GDM1 (cell line): Measurements from ENCODE around the gene HSP90AA1.
A peak's percentile ranks its signal among the peaks of the same experiment; 100 is the strongest.
"Not testable (repeated sequence)": the region's sequence is repeated elsewhere in the genome, so short reads cannot be mapped to it uniquely, and the experiment has no call there.

Experiments
- DNase-seq: peaks from one replicate; lab custom pipeline; 2025; lab: John Stamatoyannopoulos, UW

Gene HSP90AA1

DNA sequence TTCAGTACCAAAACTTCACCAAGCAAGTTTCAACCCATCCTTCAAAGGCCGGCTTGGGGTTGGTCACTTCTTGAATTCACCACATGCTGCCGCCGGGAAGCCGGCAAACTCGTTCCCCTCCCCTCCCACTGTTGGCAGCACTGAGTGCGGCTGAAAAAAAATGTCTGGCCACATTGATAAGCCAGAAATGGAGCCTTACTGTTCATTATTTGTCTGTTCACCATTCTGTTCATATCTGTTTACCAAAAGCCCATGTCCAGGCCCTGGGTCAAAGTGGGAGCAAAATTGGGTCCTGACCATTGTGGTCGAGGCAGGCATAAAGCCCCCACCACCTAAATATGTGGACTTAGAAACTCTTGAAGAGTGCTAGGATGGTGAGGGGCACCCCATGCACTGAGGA, 7.3 kb upstream of the HSP90AA1 start:
- no peak for DNase-seq

DNA sequence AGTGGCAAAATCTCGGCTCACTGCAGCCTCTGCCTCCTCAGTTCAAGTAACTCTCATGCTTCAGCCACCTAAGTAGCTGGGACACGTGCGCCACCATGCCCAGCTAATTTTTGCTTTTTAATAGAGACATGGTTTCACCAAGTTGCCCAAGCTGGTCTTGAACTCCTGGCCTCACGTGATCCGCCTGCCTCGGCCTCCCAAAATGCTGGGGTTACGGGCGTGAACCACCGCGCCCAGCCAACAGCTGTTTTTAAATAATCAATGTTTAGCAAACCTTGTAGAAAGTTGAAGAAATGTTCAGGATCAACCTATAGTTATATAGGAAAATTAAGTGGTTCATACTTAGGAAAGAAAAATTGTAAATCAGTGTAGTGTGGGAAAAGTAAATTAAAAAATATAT, 6.0 kb upstream of the HSP90AA1 start:
- DNase-seq = no peak

DNA sequence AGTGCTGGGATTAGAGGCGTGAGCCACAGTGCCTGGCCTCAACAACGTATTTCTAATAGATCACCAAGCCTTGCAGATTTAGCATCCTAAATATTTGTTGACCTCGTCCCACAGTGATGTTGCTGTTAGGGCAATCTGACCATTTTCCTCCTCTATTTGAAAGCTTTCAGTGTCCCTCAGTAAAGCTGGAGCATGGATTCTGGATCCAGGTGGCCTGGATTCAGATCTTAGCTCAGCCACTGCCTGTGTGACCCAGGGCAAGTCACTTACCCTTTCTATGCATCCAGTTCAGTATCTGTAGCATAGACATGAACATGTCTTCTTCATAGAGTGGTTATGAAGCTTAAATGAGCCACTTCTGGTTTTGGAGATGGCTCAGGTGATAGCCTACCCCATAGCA, 3.9 kb upstream of the HSP90AA1 start:
- no peak for DNase-seq

DNA sequence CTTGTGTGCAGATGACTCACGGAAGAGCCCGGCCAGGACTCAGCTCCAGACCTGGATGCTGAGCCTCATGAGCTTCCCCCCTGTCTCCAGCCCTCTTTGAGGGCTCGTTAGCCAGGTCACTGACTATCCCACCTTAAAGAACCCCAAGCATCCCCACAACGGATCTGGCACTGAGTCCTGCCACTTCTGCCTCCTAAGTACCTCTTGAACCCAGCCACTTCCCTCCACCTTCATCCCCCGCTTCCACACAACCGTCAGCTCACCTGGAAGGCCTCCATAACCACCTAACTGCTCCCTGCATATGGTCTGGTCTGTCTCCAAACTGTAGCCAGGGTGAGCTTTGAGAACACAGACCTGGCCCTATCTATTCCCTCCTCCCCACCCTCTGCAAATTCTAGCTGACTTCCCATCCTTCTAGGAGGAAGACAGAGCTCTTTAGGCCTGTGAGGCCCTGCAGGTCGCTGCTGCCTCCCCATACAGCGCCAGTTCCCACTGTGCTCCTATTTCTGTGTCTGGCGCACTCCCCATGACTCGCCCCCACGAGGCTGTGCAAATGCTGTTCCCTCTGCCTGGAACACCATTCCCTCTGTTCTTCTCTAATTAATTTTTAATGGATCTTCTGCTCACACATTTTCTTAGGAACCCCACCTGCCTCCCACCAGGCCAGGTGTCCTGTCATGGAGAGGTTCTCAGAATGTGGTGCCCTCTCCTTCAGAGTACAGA, 2.9 kb upstream of the HSP90AA1 start:
- no peak for DNase-seq

DNA sequence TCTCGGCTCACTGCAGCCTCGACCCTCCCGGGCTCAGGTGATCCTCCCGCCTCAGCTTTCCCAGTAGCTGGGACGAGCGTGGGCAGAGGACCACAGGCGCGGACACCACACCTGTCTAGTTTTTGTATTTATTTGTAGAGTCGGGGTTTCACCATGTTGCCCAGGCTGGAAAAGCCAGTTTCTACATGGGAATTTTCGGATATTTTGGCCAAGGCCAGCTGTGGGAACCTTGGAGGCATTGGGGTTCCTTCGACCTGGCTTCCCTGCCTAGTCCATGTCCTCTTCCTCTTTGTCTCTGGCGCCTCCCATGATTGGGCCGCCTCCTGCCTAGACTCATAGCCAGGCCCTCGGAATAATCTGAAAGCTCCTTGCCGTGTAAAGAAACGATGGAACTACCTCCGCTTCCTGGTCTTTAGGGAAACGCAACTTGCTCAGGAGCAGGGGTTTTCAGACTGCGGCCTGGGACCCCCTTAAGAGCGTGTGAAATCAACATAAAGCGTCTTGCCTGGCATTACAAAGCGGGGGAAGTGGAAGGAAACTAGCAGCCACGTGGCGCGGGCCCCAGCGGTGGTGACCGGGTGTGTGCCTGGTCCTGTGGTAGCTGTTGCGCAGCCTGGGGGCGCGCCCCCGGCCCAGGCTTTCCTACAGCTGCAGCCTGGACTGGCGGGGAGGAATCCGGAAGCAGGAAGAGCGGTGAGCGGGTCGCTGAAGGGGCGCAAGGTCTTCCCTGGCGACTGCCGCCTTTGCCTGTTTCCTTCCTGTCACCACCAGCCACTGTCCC, 1.4 kb upstream of the HSP90AA1 start:
- DNase-seq = peak; percentile 83

DNA sequence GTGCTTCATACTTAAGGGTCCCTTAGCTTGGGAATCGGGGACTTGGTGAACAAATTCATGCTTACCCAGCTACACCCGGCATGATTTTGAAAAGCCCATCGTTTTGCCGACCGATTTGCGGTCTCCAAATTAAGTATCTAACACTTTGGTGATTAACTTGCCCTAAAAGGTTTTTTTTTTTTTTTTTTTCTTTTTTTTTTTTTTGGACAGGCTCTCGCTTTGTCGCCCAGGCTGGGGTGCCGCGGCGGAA, 843 bp upstream of the HSP90AA1 start:
- no peak for DNase-seq

DNA sequence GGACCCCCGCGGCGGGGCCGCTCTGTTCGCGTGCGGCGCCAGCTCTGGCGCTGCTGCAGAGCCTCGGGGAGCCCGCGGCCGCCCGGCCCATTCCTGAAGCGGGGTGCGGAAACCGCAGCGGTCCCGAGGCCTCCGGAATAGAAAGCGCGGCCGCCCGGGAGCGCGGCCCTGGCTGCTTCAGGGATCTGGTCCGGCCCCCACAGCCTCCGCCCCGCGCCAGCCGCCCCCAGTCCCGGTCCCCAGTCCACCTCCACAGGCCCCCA, 204 bp downstream of the HSP90AA1 start:
- no peak for DNase-seq

DNA sequence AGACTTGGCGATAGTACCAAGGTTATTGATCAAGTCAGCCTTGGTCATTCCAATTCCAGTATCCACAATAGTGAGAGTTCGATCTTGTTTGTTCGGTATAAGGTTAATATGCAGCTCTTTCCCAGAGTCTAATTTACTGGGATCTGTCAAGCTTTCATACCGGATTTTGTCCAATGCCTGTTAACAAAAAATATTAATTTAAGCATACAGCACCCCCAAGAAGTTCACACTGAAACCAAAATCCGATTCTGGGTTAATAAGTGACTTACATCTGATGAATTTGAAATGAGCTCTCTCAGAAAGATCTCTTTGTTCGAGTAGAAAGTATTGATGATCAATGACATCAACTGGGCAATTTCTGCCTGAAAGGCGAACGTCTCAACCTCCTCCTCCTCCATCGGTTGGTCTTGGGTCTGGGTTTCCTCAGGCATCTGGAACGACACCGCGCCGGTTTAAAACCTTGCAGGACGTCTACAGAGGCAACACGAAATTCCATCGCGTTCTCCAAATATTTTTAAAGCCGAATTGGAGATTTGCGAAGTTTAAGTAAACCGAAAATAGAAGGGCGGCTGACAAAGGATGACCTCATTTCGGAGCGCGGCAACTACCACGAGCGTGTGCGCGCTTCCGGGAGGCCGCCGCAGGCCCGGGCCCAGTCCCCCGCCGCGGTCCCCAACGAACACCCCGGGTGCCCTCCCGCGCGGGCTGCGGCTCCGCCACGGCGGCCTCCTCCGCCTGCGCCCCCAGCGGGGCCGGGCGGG, 716 bp downstream of the HSP90AA1 start:
- no peak for DNase-seq

DNA sequence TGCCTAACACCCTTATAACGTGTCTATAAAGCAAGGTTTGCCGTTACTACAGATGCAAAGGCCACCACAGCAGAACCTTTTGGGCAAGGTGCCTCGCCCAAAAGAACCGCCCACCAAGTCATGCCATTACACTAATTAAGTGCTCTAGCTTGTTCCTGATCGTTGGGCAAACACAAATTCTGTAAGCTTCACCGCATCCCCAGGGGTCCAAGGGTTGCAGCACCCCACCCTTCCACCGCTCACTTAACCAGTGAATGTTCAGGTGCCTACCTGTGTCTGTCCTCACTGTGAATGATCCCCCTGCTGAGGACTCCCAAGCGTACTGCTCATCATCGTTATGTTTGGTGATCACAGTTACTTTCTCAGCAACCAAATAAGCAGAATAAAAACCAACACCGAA, 1.4 kb downstream of the HSP90AA1 start:
- no peak for DNase-seq

DNA sequence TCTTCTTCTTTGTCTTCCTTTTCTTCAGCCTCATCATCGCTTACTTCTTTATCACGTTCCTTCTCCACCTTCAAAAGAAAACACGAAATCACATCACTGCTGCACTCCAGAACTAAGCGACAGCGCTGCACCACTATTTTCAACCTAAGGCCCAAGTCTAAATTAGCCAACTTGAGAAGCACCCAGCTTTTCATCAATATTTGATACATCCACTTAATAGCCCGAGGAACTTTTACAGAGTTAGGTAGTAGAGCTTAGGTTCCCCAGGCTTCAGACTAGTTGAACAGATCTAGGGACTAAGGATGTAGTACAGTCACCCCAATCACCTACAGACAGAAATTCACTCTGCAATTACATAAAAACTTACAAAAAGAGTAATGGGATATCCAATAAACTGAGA, 1.9 kb downstream of the HSP90AA1 start:
- DNase-seq = no peak

DNA sequence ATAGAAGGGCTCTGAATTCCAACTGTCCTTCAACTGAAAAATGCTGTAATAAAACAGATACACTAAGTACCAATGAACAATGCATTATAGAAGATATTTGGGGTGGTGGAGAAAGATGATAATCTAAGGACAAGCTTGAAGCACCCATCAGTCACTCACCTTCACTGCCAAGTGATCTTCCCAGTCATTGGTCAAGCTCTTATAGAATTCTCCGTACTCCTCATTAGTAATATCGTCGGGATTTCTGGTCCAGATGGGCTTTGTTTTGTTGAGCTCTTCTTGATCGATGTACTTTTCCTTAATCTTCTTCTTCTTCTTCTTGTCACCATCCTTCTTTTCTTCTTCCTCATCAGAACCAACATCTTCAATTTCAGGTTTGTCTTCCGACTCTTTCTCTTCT, 2.3 kb downstream of the HSP90AA1 start:
- not testable (repeated sequence) for DNase-seq

DNA sequence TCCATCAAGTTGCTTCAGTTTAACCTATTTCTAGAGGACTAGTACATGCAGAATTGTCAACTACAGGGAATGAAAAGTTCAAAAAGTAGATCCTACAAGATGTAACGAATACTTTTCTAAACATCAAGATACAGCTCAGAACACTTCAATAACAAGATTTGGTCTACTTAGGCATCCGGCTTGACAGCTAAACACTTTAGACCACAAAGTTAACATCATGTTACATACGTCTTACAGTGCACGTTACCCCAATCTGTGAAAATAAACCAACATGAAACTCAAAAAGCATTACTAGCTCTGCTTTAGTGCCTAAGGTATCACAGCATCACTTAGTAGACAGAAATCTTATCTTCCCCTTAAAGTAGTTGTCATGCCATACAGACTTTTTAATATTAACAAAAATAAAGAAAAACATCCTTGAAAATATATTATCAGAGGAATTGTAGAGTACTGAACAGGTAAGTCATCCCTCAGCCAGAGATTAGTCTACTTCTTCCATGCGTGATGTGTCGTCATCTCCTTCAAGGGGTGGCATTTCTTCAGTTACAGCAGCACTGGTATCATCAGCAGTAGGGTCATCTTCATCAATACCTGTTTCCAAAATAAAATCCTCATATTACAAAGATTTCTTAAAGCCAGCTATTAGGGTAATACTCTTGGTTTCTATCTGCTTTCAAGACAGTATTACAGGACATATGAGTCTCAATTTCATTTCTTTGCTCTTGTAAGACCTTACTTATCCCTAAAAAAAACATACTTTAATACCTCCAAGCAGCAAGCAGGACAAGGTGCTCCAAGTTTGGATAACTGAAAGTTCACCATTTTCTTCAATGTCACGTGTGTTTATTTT, 5.4 kb downstream of the HSP90AA1 start:
- no peak for DNase-seq

DNA sequence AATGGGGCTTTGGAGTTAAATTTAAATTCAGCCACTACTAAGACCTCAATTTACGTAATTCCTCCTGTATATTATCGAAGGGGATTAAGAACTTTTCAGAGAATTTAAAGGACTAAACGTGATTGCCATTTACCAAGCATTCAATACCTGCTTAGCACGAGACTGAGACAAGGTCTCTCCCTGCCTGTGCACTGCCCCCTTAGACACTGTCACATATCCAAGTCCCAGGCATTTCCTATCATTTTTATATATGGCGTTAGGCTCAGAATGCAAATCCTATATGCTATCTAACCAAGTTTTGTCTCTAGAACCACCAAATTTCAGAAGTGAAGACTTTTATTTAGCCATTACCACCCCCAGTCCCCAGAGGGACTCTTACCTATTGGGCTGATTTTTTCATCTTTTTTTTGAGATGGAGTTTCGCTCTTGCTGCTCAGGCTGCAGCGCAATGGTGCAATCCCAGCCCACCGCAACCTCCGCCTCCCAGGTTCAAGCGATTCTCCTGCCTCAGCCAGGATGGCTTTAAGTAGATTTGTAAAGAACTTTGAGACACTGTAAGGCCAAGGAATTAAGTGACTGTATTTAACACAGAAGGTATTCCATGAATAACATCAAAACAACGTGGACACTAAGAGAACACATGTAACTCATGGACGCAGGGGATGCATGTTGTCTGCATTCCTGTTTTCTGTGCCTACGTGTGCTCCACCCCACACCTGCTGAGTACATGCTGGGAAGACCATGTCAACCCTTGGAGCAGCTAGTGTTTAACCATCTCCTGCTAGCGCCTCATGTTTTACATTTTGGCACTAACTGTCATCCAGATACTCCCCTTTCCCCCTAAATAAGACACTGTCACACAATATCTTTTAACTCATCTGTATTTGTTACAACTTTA, 6.4 kb downstream of the HSP90AA1 start:
- no peak for DNase-seq

DNA sequence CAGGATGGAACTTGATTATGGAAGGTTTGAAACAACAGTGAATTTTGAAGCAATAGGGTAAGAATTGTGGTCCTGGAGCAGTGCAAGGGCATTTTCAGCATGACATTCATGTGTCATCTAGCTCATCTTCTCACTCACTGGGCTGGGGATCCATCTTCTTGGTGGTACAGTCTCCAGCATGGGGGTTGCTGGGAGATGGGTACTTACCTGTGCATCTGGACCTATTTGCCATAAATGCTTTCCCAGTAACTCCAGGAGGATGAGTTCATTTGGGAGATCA, 7.2 kb downstream of the HSP90AA1 start:
- no peak for DNase-seq

DNA sequence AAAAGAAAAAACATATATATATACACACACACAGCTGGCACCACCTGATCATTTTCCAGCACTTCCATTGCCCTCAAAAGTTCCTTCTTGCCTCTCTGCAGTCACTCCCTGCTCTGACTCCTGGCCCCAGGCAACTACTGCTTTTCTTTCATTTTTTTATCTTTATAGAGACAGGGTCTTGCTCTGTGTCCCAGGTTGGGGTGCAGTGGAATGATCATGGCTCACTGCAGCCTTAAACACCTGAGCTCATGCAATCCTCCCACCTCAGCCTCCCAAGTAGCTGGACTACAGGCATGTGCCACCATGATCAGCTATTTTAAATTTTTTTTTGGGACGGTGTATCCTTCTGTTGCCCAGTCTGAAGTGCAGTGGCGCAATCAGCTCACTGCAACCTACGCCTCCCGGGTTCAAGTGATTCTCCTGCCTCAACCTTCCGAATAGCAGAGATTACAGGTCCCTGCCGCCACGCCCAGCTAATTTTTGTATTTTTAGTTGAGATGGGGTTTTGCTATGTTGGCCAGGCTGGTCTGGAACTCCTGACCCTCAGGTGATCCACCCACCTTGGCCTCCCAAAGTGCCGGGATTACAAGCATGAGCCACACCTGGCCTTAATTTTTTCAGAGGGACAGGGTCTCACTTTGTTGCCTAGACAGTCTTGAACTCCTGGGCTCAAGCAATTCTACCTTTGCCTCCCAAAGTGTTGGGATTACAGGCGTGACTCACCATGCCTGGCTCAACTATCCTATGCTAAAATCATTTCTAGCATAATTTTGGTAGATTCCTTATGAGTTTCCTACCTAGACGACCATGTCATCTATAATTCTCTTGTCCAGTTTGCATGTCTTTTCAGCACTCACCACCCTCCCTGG, 7.8 kb downstream of the HSP90AA1 start:
- DNase-seq = no peak

DNA sequence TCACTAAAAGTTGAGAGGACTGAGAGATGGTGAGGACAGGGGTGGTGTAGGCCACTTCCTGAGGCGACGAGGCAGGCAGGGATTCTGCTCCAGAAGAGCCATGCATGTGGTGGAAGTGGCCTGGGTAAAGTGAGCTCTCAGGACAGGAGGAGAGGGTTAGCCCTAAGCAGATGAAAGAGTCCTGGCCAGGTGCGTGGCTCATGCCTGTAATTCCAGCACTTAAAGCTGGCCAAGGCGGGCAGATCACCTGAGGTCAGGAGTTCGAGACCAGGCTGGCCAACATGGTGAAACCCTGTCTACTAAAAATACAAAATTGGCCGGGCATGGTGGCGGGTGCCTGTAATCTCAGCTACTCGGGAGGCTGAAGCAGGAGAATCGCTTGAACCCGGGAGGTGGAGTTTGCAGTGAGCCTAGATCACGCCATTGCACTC, 8.5 kb downstream of the HSP90AA1 start:
- not testable (repeated sequence) for DNase-seq

DNA sequence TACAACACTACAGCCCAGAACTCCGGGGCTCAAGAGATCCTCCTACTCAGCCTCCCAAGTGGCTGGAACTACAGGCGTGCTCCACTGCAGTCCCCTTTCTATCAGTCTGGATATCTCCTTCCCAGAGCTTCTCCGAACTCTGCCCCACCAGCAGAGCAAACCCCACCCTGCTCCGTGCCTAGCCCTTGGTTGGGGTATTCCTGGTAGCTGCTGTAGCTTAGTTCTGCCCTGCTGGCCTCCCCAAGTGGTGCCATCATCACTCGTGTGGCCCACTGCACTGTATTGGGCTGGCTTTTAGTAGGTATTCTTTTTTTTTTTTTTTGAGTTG, 9.5 kb downstream of the HSP90AA1 start:
- no peak for DNase-seq

DNA sequence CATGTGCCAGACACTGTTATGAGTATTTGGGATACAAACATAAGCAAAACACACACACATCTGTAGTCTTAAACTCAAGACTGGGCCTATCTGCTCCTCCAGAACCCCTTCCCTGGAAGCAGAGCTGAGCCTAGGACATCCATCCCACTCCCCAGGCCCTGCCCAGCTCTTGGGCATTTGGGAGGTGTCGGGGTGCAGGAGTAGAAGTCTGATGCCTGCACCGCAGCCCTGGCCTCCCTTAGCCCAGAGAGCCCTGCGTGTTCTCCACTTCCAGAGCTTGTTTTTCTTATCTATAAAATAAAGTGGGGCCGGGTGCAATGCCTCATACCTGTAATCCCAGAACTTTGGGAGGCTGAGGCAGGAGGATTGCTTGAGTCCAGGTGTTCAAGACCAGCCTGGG, 11.7 kb downstream of the HSP90AA1 start:
- DNase-seq = no peak

DNA sequence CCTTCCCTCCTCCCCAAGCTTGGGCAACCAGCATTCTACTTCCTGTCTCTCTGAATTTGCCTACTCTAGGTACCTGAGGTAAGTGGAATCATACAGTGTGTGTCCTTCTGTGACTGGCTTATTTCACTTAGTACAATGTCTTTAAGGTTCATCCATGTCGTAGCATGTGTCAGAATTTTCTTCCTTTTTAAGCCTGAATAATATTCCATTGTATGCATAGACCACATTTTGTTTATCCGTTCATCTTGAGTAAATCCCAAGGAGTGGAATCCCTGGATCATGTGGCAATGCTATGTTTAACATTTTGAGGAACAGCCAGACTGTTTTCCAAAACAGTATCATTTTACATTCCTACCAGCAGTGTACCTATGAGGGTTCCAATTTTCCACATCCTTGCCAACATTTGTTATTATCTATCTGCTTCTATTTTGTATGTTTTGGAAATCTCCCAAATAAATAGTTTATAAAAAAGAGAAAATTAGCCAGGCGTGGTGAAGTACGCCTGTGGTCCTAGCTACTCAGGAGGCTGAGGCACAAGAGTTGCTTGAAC, 12.4 kb downstream of the HSP90AA1 start:
- no peak for DNase-seq

DNA sequence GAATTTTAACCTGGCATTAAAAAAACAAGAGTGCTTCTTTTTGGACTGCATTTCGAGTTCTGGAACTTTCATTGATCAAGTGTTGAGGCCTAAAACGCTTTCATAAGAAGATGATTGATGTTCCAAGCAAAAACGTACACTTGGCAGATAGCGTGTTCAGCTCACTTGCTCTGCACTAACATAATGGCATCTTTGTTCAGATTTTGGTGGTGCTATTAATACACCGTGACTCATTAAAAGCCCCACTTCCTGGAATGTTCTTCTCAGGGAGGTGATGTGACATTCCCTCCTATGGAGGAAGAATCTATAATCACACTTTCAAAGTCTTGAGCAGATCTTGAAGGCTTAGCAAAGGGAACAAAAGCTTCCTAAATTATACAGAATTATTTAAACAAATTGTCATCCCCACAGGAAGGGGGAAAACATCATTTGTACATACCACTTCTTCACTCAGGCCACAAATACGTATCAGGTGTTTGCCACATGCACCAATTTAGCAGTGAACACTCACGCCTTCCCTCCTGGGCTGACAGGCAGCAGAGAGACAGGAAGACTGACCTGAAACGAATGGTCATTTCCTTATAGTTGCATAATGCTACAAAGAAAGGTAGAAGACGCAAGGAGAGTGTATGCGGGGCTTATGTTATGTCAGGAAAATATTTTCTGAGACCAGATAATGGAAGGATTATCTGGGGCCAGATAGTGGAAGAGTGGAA, 15.4 kb downstream of the HSP90AA1 start:
- DNase-seq = no peak
